Activated CD8-positive, alpha-beta memory T cell treated with anti-CD3 and anti-CD28 coated beads, Interleukin-2, amount 50 U/mL, for 24 hours (primary cell): ENCODE measurements around the gene LRRC74B.

ENCODE experiments used
- DNase-seq: peaks from one replicate; pipeline ENCODE4 v3.0.0-alpha.2; 2020; ENCODE audit errors: extremely low read depth

The LRRC74B gene

DNA sequence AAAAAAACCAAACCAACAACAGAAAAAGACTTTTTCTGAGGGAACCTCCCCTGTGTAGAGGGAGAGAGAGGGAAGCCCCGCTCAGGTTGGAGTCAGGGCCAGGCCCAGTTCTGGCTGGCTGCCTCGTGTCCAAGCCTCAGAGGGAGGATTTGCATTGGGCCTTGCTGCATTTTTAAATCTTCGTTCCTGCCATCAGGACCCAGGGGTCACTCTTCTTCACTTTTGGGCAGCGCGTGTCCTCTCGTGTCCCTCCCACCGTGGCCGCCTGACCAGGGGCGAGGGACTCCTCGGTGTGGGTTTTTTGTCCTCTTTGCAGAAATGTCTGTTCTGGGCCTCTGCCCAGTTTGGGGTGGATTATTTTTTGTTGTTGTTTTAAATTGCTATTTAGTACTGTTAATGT is 57.9 kb downstream of the LRRC74B start:
- no peak for DNase-seq

DNA sequence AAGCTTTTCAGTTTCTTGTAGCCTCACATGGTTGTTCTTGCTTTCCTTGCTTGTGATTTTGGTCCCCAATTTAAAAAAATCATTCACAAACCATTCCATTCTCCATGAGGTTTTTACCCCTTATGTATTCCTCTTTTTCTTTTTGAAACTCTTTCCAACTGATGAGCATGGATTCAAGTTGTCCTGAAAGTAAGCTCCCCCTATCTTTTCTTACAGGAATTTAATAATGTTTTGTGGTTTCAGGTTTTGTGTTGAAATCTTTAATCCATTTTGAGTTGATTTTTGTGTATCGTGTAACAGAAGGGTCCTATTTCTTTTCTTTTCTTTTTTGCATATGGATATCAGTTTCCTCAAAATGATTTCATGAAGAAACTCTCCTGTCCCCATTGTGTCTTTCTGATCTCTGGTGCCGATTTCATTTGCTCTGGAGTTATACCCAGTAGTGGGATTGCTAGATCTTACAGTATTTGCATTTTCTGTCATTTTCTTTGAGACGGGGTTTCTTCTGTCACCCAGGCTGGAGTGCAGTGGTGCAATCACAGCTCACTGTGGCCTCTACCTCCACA is 58.5 kb downstream of the LRRC74B start:
- no peak for DNase-seq

DNA sequence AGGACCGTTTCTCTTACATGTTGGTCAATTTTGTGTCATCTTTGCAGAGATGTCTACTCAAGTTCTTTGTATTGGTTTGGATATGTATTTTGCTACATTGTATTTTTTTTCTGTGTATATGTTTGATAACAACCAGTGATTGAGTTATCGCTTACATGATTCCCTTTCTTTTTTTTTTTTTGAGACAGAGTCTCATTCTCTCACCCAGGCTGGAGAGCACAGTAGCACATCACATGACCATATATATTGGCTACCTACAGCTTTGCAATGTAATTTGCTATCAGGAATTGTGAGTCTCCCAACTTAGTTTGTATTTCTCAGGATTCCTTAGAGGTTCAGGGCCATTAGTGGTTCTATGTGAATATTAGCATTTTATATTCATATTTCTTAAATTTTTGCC is 59.5 kb downstream of the LRRC74B start:
- DNase-seq: no peak

DNA sequence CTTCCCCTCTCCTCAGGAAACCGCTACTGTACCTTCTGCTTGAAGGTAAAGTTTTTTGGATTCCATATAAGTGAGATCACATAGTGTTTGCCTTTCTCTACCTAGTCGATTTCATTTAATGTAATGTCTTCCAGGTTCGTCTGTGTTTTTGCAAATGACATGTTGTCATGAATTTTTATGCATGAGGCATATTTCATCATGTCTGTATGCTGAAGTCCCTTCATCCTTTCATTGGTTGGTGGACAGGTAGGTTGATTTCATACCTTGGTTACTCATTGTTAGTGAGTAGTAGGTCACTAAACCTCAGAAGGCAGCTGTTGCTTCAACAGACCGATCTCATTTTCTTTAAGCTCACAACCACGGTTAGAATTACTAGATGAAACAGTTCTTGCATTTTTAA is 60.3 kb downstream of the LRRC74B start:
- DNase-seq: no peak

DNA sequence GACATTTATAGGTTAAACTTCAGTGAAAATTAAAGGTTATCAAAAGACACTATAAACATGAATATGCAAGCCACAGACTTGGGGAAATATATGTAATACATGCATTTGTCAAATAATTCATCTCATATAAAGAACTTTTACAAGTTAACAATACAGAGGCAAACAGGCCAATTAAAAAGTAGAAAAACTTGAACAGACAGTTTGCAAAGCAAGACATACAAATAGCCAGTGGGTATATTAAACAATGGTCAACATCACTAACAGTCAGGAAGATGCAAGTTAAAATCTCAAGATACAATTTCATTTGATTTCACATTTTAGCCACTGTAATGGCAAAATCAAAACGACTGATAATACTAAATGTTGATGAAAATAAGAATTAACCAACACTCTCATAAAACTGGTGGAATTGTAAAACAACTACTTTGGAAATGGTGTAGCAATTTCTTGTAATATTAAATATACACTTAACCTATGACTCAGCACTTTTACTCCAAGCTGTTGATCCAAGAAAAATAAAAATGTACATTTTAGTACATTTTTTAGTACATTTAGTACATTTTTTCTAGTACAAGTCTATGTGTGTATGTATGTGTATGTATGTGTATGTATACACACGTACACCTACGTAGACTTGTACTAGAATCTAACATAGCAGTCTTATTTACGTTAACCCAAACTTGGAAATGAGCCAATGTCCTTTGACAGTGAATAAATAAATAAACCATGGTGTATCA is 62.8 kb downstream of the LRRC74B start:
- DNase-seq: no peak
